DND-41 (cell line): ENCODE measurements around the gene RACGAP1.

Source experiments
- CTCF ChIP-seq: IDR thresholded peaks from 2 replicates; pipeline ENCODE4 v1.5.1; 2012; ENCODE audit warnings: borderline replicate concordance, low read length, moderate library complexity, mild to moderate bottlenecking; ENCODE audit not compliant: poor library complexity, severe bottlenecking; ENCODE audit errors: extremely low read depth
- EZH2 ChIP-seq: IDR thresholded peaks from 3 replicates; pipeline ENCODE4 v1.6.1; 2012; ENCODE audit warnings: borderline replicate concordance, low read depth, mild to moderate bottlenecking, moderate library complexity, low read length, inconsistent platforms; ENCODE audit not compliant: severe bottlenecking

- no peak for TF ChIP-seq CTCF
- TF ChIP-seq EZH2 = no peak
Observed at GRCh38 chr12:50065726-50066310, 40.5 kb upstream of the RACGAP1 start.
